Activated B cell treated with CpG ODN at 0.5 μM for 24 hours (primary cell): ENCODE results near the gene MBOAT1. TPM values are rescaled to one million over a fixed set of nuclear protein-coding genes. Genes with fewer than 3 reads are reported as not detected.

Experiments
- ATAC-seq: fragments of 200-7000 bp; cut with Tn5 transposase; one replicate; pipeline ENCODE4 v1.10.0; 2021; ENCODE audit warnings: low read depth, mild to moderate bottlenecking, moderate library complexity
- CTCF ChIA-PET: fragments of 350-600 bp; sonication (Branson Sonifier 250); formaldehyde crosslinking; loops from one replicate; lab custom pipeline; 2021; ENCODE audit warnings: antibody characterized with exemption; lab: Charles Lee
- POLR2A ChIA-PET: fragments of 350-600 bp; sonication (Branson Sonifier 250); formaldehyde crosslinking; loops from one replicate; lab custom pipeline; 2021; ENCODE audit warnings: antibody characterized with exemption; lab: Charles Lee
- DNase-seq: peaks from one replicate; pipeline ENCODE4 v3.0.0; 2022
- H3K27ac Mint-ChIP-seq: one replicate; pipeline ENCODE4 v1.8.0; 2020; ENCODE audit warnings: mixed read lengths
- H3K27me3 Mint-ChIP-seq: one replicate; pipeline ENCODE4 v1.8.0; 2021; ENCODE audit warnings: mixed read lengths
- H3K36me3 Mint-ChIP-seq: one replicate; pipeline ENCODE4 v1.8.0; 2021; ENCODE audit warnings: low read depth, mixed read lengths
- H3K4me1 Mint-ChIP-seq: one replicate; pipeline ENCODE4 v1.8.0; 2021; ENCODE audit warnings: mixed read lengths
- H3K4me3 Mint-ChIP-seq: one replicate; pipeline ENCODE4 v1.8.0; 2020; ENCODE audit warnings: mild to moderate bottlenecking, mixed read lengths
- H3K9me3 Mint-ChIP-seq: one replicate; pipeline ENCODE4 v1.8.0; 2020; ENCODE audit warnings: mixed read lengths
- CTCF ChIP-seq: fragments of 200-600 bp; IDR thresholded peaks from one replicate; pipeline ENCODE4 v1.8.0; 2022; ENCODE audit warnings: antibody characterized with exemption, mild to moderate bottlenecking
- intact Hi-C: fragments of 100-400 bp; cut with micrococcal nuclease; formaldehyde crosslinking; loops from one replicate; pipeline ENCODE4 v1.15.1; 2024
- total RNA-seq: library from RNA; stranded (reverse); gene quantifications from 2 replicates; pipeline ENCODE4 v1.2.3, GENCODE V29; 2022

MBOAT1 gene
- 3.5 and 3.7 TPM in 2 replicates for total RNA-seq

GRCh38 chr6:20212392-20213111, at the start of gene MBOAT1:
MBOAT1 (minus strand) TSS chr6:20212469; CDS start chr6:20212234, 235 bp downstream.
- ChIA-PET POLR2A (interaction anchor here (0.5 to 1.4 kb wide), 6 partner anchors 13 to 978 kb away, joined by 3 to 8 read pairs (median 4); no protein-coding TSS in a partner anchor), CTCF (interaction anchor here (1.4 kb wide), 1 partner anchor 192 kb away, joined by 4 read pairs; no protein-coding TSS in a partner anchor)
- H3K36me3 Mint-ChIP-seq, result peaks cover 2% of the 10 kb centered on the region
- H3K9me3 Mint-ChIP-seq, result no peaks in the 10 kb centered on the region
- H3K4me3 Mint-ChIP-seq, result peak within 1 kb of the TSS; percentile 90
- no peak for TF ChIP-seq CTCF
- intact Hi-C loops, result loop anchor here (1.0 to 5.0 kb wide), 4 partner anchors 189 to 1950 kb away; partner anchors contain the start of genes CDKAL1, DEK and E2F3
- H3K27ac Mint-ChIP-seq, result peak within 1 kb of the TSS; percentile 85
- peak; percentile 73 for ATAC-seq
- H3K4me1 Mint-ChIP-seq, result peaks cover 22% of the 10 kb centered on the region
- DNase-seq, result peak; percentile 43
- peaks cover 3% of the 10 kb centered on the region for H3K27me3 Mint-ChIP-seq

GRCh38 chr6:20261685-20262084, 49.4 kb upstream of the MBOAT1 start:
- TF ChIP-seq CTCF, result no peak
- H3K36me3 Mint-ChIP-seq, result no peaks in the 10 kb centered on the region
- no peak overlapping the region for H3K4me3 Mint-ChIP-seq
- ChIA-PET POLR2A (no interaction called here), CTCF (no interaction called here)
- no peak overlapping the region for H3K27ac Mint-ChIP-seq
- peaks cover 7% of the 10 kb centered on the region for H3K27me3 Mint-ChIP-seq
- H3K4me1 Mint-ChIP-seq, result no peaks in the 10 kb centered on the region
- DNase-seq (no peak), ATAC-seq (no peak)
- no peaks in the 10 kb centered on the region for H3K9me3 Mint-ChIP-seq
- intact Hi-C loops, result no loop called here

- Mint-ChIP-seq H3K9me3 (no peaks in the 10 kb centered on the region), H3K4me1 (no peaks in the 10 kb centered on the region), H3K36me3 (no peaks in the 10 kb centered on the region), H3K27ac (no peak overlapping the region), H3K4me3 (no peak overlapping the region), H3K27me3 (peaks cover 7% of the 10 kb centered on the region)
- TF ChIP-seq CTCF, result no peak
- POLR2A ChIA-PET, result no interaction called here
- intact Hi-C loops, result no loop called here
- ATAC-seq (no peak), DNase-seq (no peak)
- CTCF ChIA-PET, result no interaction called here
Observed at GRCh38 chr6:20260360-20260759, 48.1 kb upstream of the MBOAT1 start.

GRCh38 chr6:20259316-20260049, 47.2 kb upstream of the MBOAT1 start:
- H3K4me3 Mint-ChIP-seq, result no peak overlapping the region
- no peaks in the 10 kb centered on the region for H3K36me3 Mint-ChIP-seq
- H3K27ac Mint-ChIP-seq, result no peak overlapping the region
- TF ChIP-seq CTCF, result no peak
- CTCF ChIA-PET, result no interaction called here
- intact Hi-C loops, result no loop called here
- no peak for ATAC-seq
- no peaks in the 10 kb centered on the region for H3K4me1 Mint-ChIP-seq
- peaks cover 7% of the 10 kb centered on the region for H3K27me3 Mint-ChIP-seq
- H3K9me3 Mint-ChIP-seq, result no peaks in the 10 kb centered on the region
- no peak for DNase-seq
- POLR2A ChIA-PET, result no interaction called here

- Mint-ChIP-seq H3K27me3 (peaks cover 2% of the 10 kb centered on the region), H3K36me3 (no peaks in the 10 kb centered on the region), H3K4me3 (no peak overlapping the region), H3K4me1 (no peaks in the 10 kb centered on the region), H3K27ac (no peak overlapping the region), H3K9me3 (no peaks in the 10 kb centered on the region)
- no peak for DNase-seq
- ATAC-seq, result no peak
- CTCF ChIA-PET, result no interaction called here
- POLR2A ChIA-PET, result no interaction called here
- intact Hi-C loops, result no loop called here
- no peak for TF ChIP-seq CTCF
Observed at GRCh38 chr6:20255428-20255827, 43.2 kb upstream of the MBOAT1 start.
